ENCODE measurements around the gene LNX1. TPM values are rescaled to one million over a fixed set of nuclear protein-coding genes. Genes with fewer than 3 reads are reported as not detected.

The LNX1 gene
- total RNA-seq, 1 donor from 2014 or later: not detected

DNA sequence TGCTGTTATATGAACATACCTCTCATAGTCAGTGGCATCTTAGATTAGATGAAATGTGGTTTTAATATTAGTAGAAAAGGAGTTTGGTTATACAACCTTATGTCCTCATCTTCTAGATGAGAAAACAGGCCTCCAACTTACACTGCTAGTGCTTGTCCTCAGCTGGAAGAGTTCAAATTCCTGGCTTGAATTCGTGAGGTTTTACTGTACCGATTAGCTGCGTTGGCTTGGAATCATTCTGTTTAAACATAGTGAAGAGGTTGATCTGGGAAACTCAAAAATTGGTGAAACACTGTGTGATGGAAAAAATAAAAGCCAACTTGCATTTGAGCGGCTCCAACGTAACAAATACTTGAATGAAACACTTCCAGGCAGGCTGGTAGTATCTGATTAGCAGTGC lies 81.0 kb downstream of the LNX1 start:
- H3K9me3 Mint-ChIP-seq: no peaks in the 10 kb centered on the region
- no peaks in the 10 kb centered on the region for H3K27me3 Mint-ChIP-seq (ENCODE audit: insufficient read depth)
- H3K4me1 Mint-ChIP-seq (ENCODE audit: low read depth): no peaks in the 10 kb centered on the region
- no peaks in the 10 kb centered on the region for H3K36me3 Mint-ChIP-seq (ENCODE audit: low read depth)
- H3K27ac Mint-ChIP-seq: no peak overlapping the region
- DNase-seq (ENCODE audit: low spot score): no peak
- intact Hi-C loops (cut with micrococcal nuclease): no loop called here
- no peak overlapping the region for H3K4me3 Mint-ChIP-seq

DNA sequence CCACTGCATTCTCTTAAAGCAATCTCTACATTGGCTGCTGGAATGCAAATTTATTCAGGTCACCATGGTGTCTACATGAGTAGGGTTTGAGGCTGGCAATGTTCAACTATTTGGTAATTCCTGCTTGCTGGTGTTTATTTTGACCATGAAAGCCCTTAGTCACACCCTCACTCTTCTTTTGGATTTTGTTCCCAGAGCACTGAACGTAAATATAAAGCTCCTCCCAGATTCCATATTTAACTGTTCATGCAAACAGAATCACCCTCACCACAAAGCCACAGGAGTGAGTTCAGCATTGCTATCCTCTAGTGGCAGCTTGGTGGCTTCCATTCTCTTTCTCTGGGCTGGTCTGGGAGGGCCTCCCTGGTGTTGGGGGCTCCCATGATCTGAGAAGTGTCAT lies 82.8 kb downstream of the LNX1 start:
- peaks cover 1% of the 10 kb centered on the region for H3K27me3 Mint-ChIP-seq (ENCODE audit: insufficient read depth)
- no peaks in the 10 kb centered on the region for H3K36me3 Mint-ChIP-seq (ENCODE audit: low read depth)
- intact Hi-C loops (cut with micrococcal nuclease): no loop called here
- no peak overlapping the region for H3K4me3 Mint-ChIP-seq
- H3K27ac Mint-ChIP-seq: no peak overlapping the region
- no peaks in the 10 kb centered on the region for H3K4me1 Mint-ChIP-seq (ENCODE audit: low read depth)
- no peaks in the 10 kb centered on the region for H3K9me3 Mint-ChIP-seq
- no peak for DNase-seq (ENCODE audit: low spot score)

- Mint-ChIP-seq H3K9me3 (no peaks in the 10 kb centered on the region), H3K4me1 (ENCODE audit: low read depth) (no peaks in the 10 kb centered on the region), H3K4me3 (no peak overlapping the region), H3K27me3 (ENCODE audit: insufficient read depth) (peaks cover 1% of the 10 kb centered on the region), H3K36me3 (ENCODE audit: low read depth) (no peaks in the 10 kb centered on the region), H3K27ac (no peak overlapping the region)
- DNase-seq (ENCODE audit: low spot score): no peak
- intact Hi-C loops (cut with micrococcal nuclease): no loop called here
Measured at GRCh38 chr4:53507671-53508286, 83.5 kb downstream of the LNX1 start.

GRCh38 chr4:53507058-53507457 lies 84.2 kb downstream of the LNX1 start:
- no peaks in the 10 kb centered on the region for H3K36me3 Mint-ChIP-seq (ENCODE audit: low read depth)
- H3K9me3 Mint-ChIP-seq: no peaks in the 10 kb centered on the region
- no peaks in the 10 kb centered on the region for H3K4me1 Mint-ChIP-seq (ENCODE audit: low read depth)
- no peak overlapping the region for H3K4me3 Mint-ChIP-seq
- intact Hi-C loops (cut with micrococcal nuclease): no loop called here
- peaks cover 1% of the 10 kb centered on the region for H3K27me3 Mint-ChIP-seq (ENCODE audit: insufficient read depth)
- no peak overlapping the region for H3K27ac Mint-ChIP-seq
- DNase-seq (ENCODE audit: low spot score): no peak

DNA sequence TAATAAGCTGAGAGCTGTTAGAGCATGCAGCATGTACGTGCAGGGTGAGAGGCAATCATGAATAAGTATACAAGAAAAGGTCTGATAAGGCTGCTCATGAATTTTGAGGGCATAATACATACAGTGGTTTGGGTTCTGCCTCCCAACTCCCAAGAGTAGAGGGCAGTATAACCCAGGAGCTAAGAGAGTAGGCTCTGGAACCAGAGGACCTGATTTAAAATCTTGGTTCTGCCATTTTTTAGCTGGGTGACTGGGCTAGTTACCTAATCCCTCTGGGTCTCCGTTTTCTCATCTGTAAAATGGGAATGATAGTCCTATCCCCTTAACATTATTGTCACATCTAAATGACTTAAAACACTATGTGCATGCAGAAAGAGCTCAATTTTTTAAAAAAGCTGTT lies 85.3 kb downstream of the LNX1 start:
- Mint-ChIP-seq H3K36me3 (ENCODE audit: low read depth) (no peaks in the 10 kb centered on the region), H3K27me3 (ENCODE audit: insufficient read depth) (peaks cover 1% of the 10 kb centered on the region), H3K4me3 (no peak overlapping the region), H3K4me1 (ENCODE audit: low read depth) (no peaks in the 10 kb centered on the region), H3K9me3 (no peaks in the 10 kb centered on the region), H3K27ac (no peak overlapping the region)
- DNase-seq (ENCODE audit: low spot score): no peak
- intact Hi-C loops (cut with micrococcal nuclease): no loop called here

- intact Hi-C loops (cut with micrococcal nuclease): no loop called here
- H3K9me3 Mint-ChIP-seq: no peaks in the 10 kb centered on the region
- no peaks in the 10 kb centered on the region for H3K36me3 Mint-ChIP-seq (ENCODE audit: low read depth)
- H3K27ac Mint-ChIP-seq: no peak overlapping the region
- H3K4me1 Mint-ChIP-seq (ENCODE audit: low read depth): no peaks in the 10 kb centered on the region
- DNase-seq (ENCODE audit: low spot score): no peak
- H3K27me3 Mint-ChIP-seq (ENCODE audit: insufficient read depth): peaks cover 6% of the 10 kb centered on the region
- no peak overlapping the region for H3K4me3 Mint-ChIP-seq
Measured at GRCh38 chr4:53502094-53502493, 89.2 kb downstream of the LNX1 start.

DNA sequence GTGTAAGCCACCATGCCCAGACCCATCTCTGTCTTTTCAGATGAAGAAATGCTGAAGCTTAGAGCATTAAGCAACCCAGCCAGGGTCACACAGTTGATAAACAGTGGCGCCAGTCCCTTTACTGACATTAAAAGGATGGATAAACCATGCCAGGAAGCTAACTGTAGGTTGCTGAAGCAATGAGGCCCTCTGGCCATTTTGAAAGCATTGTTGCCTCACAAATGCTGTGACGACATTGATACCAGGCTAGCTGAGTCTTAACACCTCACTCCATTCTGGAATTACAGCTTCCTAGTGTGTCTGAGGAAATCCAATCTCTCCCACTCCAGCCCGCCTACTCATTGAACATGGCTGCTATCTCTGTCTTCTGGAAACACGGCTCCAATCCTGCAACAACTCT lies 89.7 kb downstream of the LNX1 start:
- Mint-ChIP-seq H3K9me3 (no peaks in the 10 kb centered on the region), H3K4me3 (no peak overlapping the region), H3K27me3 (ENCODE audit: insufficient read depth) (peaks cover 6% of the 10 kb centered on the region), H3K27ac (no peak overlapping the region), H3K36me3 (ENCODE audit: low read depth) (no peaks in the 10 kb centered on the region), H3K4me1 (ENCODE audit: low read depth) (no peaks in the 10 kb centered on the region)
- DNase-seq (ENCODE audit: low spot score): no peak
- intact Hi-C loops (cut with micrococcal nuclease): no loop called here

DNA sequence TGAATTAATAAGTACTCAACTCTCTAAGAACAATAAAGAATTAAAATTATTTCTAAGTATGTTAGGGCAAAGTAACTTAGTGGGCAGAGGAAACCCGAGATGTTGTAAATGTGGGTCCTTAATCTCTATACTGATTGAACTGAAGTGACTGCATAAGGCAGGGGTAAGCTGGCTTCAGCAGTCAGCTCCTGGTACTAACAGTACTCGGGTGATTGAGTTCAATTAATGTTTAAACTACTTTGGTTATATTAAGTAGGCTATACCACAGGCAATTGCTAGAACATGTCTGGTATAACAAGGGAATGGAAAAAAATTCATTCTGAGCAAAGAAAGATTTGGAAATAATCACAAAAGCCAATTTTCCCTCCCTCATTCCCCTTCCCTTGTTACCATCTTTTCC lies 90.7 kb downstream of the LNX1 start:
- Mint-ChIP-seq H3K9me3 (no peaks in the 10 kb centered on the region), H3K27me3 (ENCODE audit: insufficient read depth) (peaks cover 6% of the 10 kb centered on the region), H3K27ac (no peak overlapping the region)

GRCh38 chr4:53499791-53500190 lies 91.5 kb downstream of the LNX1 start:
- Mint-ChIP-seq H3K27me3 (ENCODE audit: insufficient read depth) (peaks cover 6% of the 10 kb centered on the region), H3K4me1 (ENCODE audit: low read depth) (no peaks in the 10 kb centered on the region), H3K9me3 (no peaks in the 10 kb centered on the region), H3K4me3 (no peak overlapping the region), H3K27ac (no peak overlapping the region), H3K36me3 (ENCODE audit: low read depth) (no peaks in the 10 kb centered on the region)
- DNase-seq (ENCODE audit: low spot score): no peak
- intact Hi-C loops (cut with micrococcal nuclease): no loop called here

More for the DNA sequence above, 90.7 kb downstream of the LNX1 start:
- H3K4me3 Mint-ChIP-seq: no peak overlapping the region
- H3K36me3 Mint-ChIP-seq (ENCODE audit: low read depth): no peaks in the 10 kb centered on the region
- no peaks in the 10 kb centered on the region for H3K4me1 Mint-ChIP-seq (ENCODE audit: low read depth)
- DNase-seq (ENCODE audit: low spot score): no peak
- intact Hi-C loops (cut with micrococcal nuclease): no loop called here

GRCh38 chr4:53498706-53499105 lies 92.6 kb downstream of the LNX1 start:
- intact Hi-C loops (cut with micrococcal nuclease): no loop called here
- Mint-ChIP-seq H3K27ac (no peak overlapping the region), H3K27me3 (ENCODE audit: insufficient read depth) (peaks cover 4% of the 10 kb centered on the region), H3K9me3 (no peaks in the 10 kb centered on the region), H3K36me3 (ENCODE audit: low read depth) (no peaks in the 10 kb centered on the region), H3K4me1 (ENCODE audit: low read depth) (no peaks in the 10 kb centered on the region), H3K4me3 (no peak overlapping the region)
- DNase-seq (ENCODE audit: low spot score): no peak

- DNase-seq (ENCODE audit: low spot score): no peak
- no peaks in the 10 kb centered on the region for H3K9me3 Mint-ChIP-seq
- no peak overlapping the region for H3K4me3 Mint-ChIP-seq
- peaks cover 4% of the 10 kb centered on the region for H3K27me3 Mint-ChIP-seq (ENCODE audit: insufficient read depth)
- no peak overlapping the region for H3K27ac Mint-ChIP-seq
- intact Hi-C loops (cut with micrococcal nuclease): no loop called here
- H3K4me1 Mint-ChIP-seq (ENCODE audit: low read depth): no peaks in the 10 kb centered on the region
- no peaks in the 10 kb centered on the region for H3K36me3 Mint-ChIP-seq (ENCODE audit: low read depth)
Measured at GRCh38 chr4:53497487-53498244, 93.6 kb downstream of the LNX1 start.

- intact Hi-C loops (cut with micrococcal nuclease): no loop called here
- H3K9me3 Mint-ChIP-seq: no peaks in the 10 kb centered on the region
- DNase-seq (ENCODE audit: low spot score): no peak
- no peak overlapping the region for H3K27ac Mint-ChIP-seq
- no peaks in the 10 kb centered on the region for H3K4me1 Mint-ChIP-seq (ENCODE audit: low read depth)
- no peaks in the 10 kb centered on the region for H3K36me3 Mint-ChIP-seq (ENCODE audit: low read depth)
- peaks cover 9% of the 10 kb centered on the region for H3K27me3 Mint-ChIP-seq (ENCODE audit: insufficient read depth)
- H3K4me3 Mint-ChIP-seq: no peak overlapping the region
Measured at GRCh38 chr4:53494851-53495250, 96.4 kb downstream of the LNX1 start.

- Mint-ChIP-seq H3K4me3 (no peak overlapping the region), H3K9me3 (no peaks in the 10 kb centered on the region), H3K27ac (no peak overlapping the region), H3K36me3 (ENCODE audit: low read depth) (no peaks in the 10 kb centered on the region), H3K4me1 (ENCODE audit: low read depth) (no peaks in the 10 kb centered on the region), H3K27me3 (ENCODE audit: insufficient read depth) (peaks cover 14% of the 10 kb centered on the region)
- no peak for DNase-seq (ENCODE audit: low spot score)
- intact Hi-C loops (cut with micrococcal nuclease): no loop called here
Measured at GRCh38 chr4:53490965-53491622, 100.2 kb downstream of the LNX1 start.
